ENCODE data around the gene QSER1.
A peak's percentile ranks its signal among the peaks of the same experiment; 100 is the strongest.
"Not testable (repeated sequence)": the region's sequence is repeated elsewhere in the genome, so short reads cannot be mapped to it uniquely, and the experiment has no call there.

Gene QSER1

GRCh38 chr11:32892355-32893092 lies at the start of gene QSER1:
Gene QSER1 (plus strand): TSS chr11:32892811. CDS start chr11:32893126, 315 bp downstream.
- Histone ChIP-seq H3K36me3 (ENCODE audit: control insufficient read depth, insufficient read depth, low read length) (peaks cover 22% of the 10 kb centered on the region), H3K4me3 (ENCODE audit: low read depth, low read length) (peak within 1 kb of the TSS; percentile 85), H3K27ac (ENCODE audit: low read depth, low read length) (peak within 1 kb of the TSS; percentile 100), H3K9me3 (ENCODE audit: control insufficient read depth, insufficient read depth, low read length) (no peaks in the 10 kb centered on the region; the same call in 1 of the 2 replicates), H3K9ac (ENCODE audit: low read depth, low read length) (peak within 1 kb of the TSS; percentile 92), H3K27me3 (ENCODE audit: control insufficient read depth, insufficient read depth, low read length) (no peaks in the 10 kb centered on the region), H3K4me1 (ENCODE audit: control insufficient read depth, insufficient read depth, low read length) (peaks cover 33% of the 10 kb centered on the region)

- H3K4me1 ChIP-seq (ENCODE audit: control insufficient read depth, insufficient read depth, low read length), result peaks cover 7% of the 10 kb centered on the region; the same call in 1 of the 2 replicates
- no peaks in the 10 kb centered on the region for H3K27me3 ChIP-seq (ENCODE audit: control insufficient read depth, insufficient read depth, low read length)
- no peak overlapping the region for H3K27ac ChIP-seq (ENCODE audit: low read depth, low read length)
These were observed 49.1 kb upstream of the QSER1 start for GRCh38 chr11:32843544-32843943.

GRCh38 chr11:32847511-32847910 lies 45.1 kb upstream of the QSER1 start:
- Histone ChIP-seq H3K36me3 (ENCODE audit: control insufficient read depth, insufficient read depth, low read length) (no peaks in the 10 kb centered on the region), H3K9ac (ENCODE audit: low read depth, low read length) (no peak overlapping the region), H3K4me3 (ENCODE audit: low read depth, low read length) (no peak overlapping the region), H3K27me3 (ENCODE audit: control insufficient read depth, insufficient read depth, low read length) (no peaks in the 10 kb centered on the region), H3K4me1 (ENCODE audit: control insufficient read depth, insufficient read depth, low read length) (no peaks in the 10 kb centered on the region), H3K27ac (ENCODE audit: low read depth, low read length) (no peak overlapping the region), H3K9me3 (ENCODE audit: control insufficient read depth, insufficient read depth, low read length) (no peaks in the 10 kb centered on the region)

More at GRCh38 chr11:32843544-32843943, 49.1 kb upstream of the QSER1 start:
- no peak overlapping the region for H3K4me3 ChIP-seq (ENCODE audit: low read depth, low read length)
- no peak overlapping the region for H3K9ac ChIP-seq (ENCODE audit: low read depth, low read length)
- H3K36me3 ChIP-seq (ENCODE audit: control insufficient read depth, insufficient read depth, low read length), result no peaks in the 10 kb centered on the region
- no peaks in the 10 kb centered on the region for H3K9me3 ChIP-seq (ENCODE audit: control insufficient read depth, insufficient read depth, low read length)

- Histone ChIP-seq H3K9me3 (ENCODE audit: control insufficient read depth, insufficient read depth, low read length) (no peaks in the 10 kb centered on the region), H3K27me3 (ENCODE audit: control insufficient read depth, insufficient read depth, low read length) (no peaks in the 10 kb centered on the region), H3K4me3 (ENCODE audit: low read depth, low read length) (no peak overlapping the region), H3K27ac (ENCODE audit: low read depth, low read length) (no peak overlapping the region), H3K36me3 (ENCODE audit: control insufficient read depth, insufficient read depth, low read length) (no peaks in the 10 kb centered on the region), H3K9ac (ENCODE audit: low read depth, low read length) (no peak overlapping the region), H3K4me1 (ENCODE audit: control insufficient read depth, insufficient read depth, low read length) (no peaks in the 10 kb centered on the region)
These were observed 42.9 kb upstream of the QSER1 start for GRCh38 chr11:32849761-32850160.

DNA sequence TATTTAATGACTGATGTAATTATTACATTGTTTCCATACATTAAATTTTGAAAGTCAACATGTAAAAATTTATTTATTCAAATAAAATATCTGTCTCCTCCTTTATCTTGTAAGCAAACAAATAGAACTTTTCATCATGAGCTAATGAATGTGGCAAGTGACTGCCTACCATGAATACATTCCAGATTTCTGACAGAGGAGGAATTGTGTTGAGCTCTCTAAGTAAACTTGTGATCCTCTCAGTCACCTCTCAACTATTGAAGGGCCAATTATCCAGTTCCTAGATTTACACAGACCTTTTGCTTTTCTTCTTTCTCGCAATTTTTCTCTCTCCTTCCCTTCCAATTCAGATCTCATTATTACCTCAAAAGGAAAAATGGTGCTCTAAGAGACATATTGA lies 41.4 kb upstream of the QSER1 start:
- H3K27me3 ChIP-seq (ENCODE audit: control insufficient read depth, insufficient read depth, low read length), result no peaks in the 10 kb centered on the region
- H3K9me3 ChIP-seq (ENCODE audit: control insufficient read depth, insufficient read depth, low read length), result no peaks in the 10 kb centered on the region
- no peak overlapping the region for H3K9ac ChIP-seq (ENCODE audit: low read depth, low read length)
- no peak overlapping the region for H3K27ac ChIP-seq (ENCODE audit: low read depth, low read length)
- no peaks in the 10 kb centered on the region for H3K36me3 ChIP-seq (ENCODE audit: control insufficient read depth, insufficient read depth, low read length)
- H3K4me1 ChIP-seq (ENCODE audit: control insufficient read depth, insufficient read depth, low read length), result no peaks in the 10 kb centered on the region
- no peak overlapping the region for H3K4me3 ChIP-seq (ENCODE audit: low read depth, low read length)

- no peak overlapping the region for H3K27ac ChIP-seq (ENCODE audit: low read depth, low read length)
- H3K36me3 ChIP-seq (ENCODE audit: control insufficient read depth, insufficient read depth, low read length), result no peaks in the 10 kb centered on the region
- no peaks in the 10 kb centered on the region for H3K9me3 ChIP-seq (ENCODE audit: control insufficient read depth, insufficient read depth, low read length)
- H3K27me3 ChIP-seq (ENCODE audit: control insufficient read depth, insufficient read depth, low read length), result no peaks in the 10 kb centered on the region
- H3K4me1 ChIP-seq (ENCODE audit: control insufficient read depth, insufficient read depth, low read length), result no peaks in the 10 kb centered on the region
- no peak overlapping the region for H3K9ac ChIP-seq (ENCODE audit: low read depth, low read length)
- no peak overlapping the region for H3K4me3 ChIP-seq (ENCODE audit: low read depth, low read length)
These were observed 40.4 kb upstream of the QSER1 start for GRCh38 chr11:32852207-32852606.

DNA sequence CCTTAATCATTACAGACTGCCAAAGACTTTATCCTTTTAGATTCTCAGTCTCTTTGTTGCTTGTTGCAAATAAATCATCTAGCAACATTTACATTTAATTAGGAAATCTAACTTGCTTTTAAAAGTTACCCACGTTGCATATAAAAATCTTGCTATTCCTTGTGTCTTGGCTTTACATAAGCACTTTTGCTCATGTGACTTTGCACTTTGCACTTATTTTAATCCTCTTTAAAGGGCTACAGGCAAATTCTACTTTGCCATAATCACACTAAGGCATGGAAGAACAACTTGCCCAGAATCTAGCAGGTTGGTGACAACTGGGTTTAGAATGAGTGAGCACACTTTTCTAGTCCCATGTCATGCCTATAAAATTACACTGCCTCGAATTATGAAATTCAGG lies 37.0 kb upstream of the QSER1 start:
- no peak overlapping the region for H3K4me3 ChIP-seq (ENCODE audit: low read depth, low read length)
- H3K9me3 ChIP-seq (ENCODE audit: control insufficient read depth, insufficient read depth, low read length), result no peaks in the 10 kb centered on the region
- H3K9ac ChIP-seq (ENCODE audit: low read depth, low read length), result no peak overlapping the region
- H3K4me1 ChIP-seq (ENCODE audit: control insufficient read depth, insufficient read depth, low read length), result no peaks in the 10 kb centered on the region
- H3K27me3 ChIP-seq (ENCODE audit: control insufficient read depth, insufficient read depth, low read length), result no peaks in the 10 kb centered on the region
- H3K27ac ChIP-seq (ENCODE audit: low read depth, low read length), result no peak overlapping the region
- H3K36me3 ChIP-seq (ENCODE audit: control insufficient read depth, insufficient read depth, low read length), result no peaks in the 10 kb centered on the region

GRCh38 chr11:32858731-32859130 lies 33.9 kb upstream of the QSER1 start:
- Histone ChIP-seq H3K27me3 (ENCODE audit: control insufficient read depth, insufficient read depth, low read length) (no peaks in the 10 kb centered on the region), H3K27ac (ENCODE audit: low read depth, low read length) (no peak overlapping the region)

GRCh38 chr11:32861850-32862577 lies 30.6 kb upstream of the QSER1 start:
- no peaks in the 10 kb centered on the region for H3K36me3 ChIP-seq (ENCODE audit: control insufficient read depth, insufficient read depth, low read length)

More at GRCh38 chr11:32858731-32859130, 33.9 kb upstream of the QSER1 start:
- Histone ChIP-seq H3K9me3 (ENCODE audit: control insufficient read depth, insufficient read depth, low read length) (no peaks in the 10 kb centered on the region), H3K9ac (ENCODE audit: low read depth, low read length) (no peak overlapping the region), H3K4me1 (ENCODE audit: control insufficient read depth, insufficient read depth, low read length) (no peaks in the 10 kb centered on the region), H3K4me3 (ENCODE audit: low read depth, low read length) (no peak overlapping the region), H3K36me3 (ENCODE audit: control insufficient read depth, insufficient read depth, low read length) (no peaks in the 10 kb centered on the region)

GRCh38 chr11:32864555-32864954 lies 28.1 kb upstream of the QSER1 start:
- Histone ChIP-seq H3K36me3 (ENCODE audit: control insufficient read depth, insufficient read depth, low read length) (no peaks in the 10 kb centered on the region), H3K27ac (ENCODE audit: low read depth, low read length) (no peak overlapping the region), H3K27me3 (ENCODE audit: control insufficient read depth, insufficient read depth, low read length) (no peaks in the 10 kb centered on the region), H3K4me3 (ENCODE audit: low read depth, low read length) (no peak overlapping the region), H3K4me1 (ENCODE audit: control insufficient read depth, insufficient read depth, low read length) (no peaks in the 10 kb centered on the region), H3K9me3 (ENCODE audit: control insufficient read depth, insufficient read depth, low read length) (no peaks in the 10 kb centered on the region), H3K9ac (ENCODE audit: low read depth, low read length) (no peak overlapping the region)

More at GRCh38 chr11:32861850-32862577, 30.6 kb upstream of the QSER1 start:
- H3K4me3 ChIP-seq (ENCODE audit: low read depth, low read length), result no peak overlapping the region
- H3K4me1 ChIP-seq (ENCODE audit: control insufficient read depth, insufficient read depth, low read length), result no peaks in the 10 kb centered on the region
- H3K27ac ChIP-seq (ENCODE audit: low read depth, low read length), result no peak overlapping the region
- no peaks in the 10 kb centered on the region for H3K9me3 ChIP-seq (ENCODE audit: control insufficient read depth, insufficient read depth, low read length)
- no peak overlapping the region for H3K9ac ChIP-seq (ENCODE audit: low read depth, low read length)
- H3K27me3 ChIP-seq (ENCODE audit: control insufficient read depth, insufficient read depth, low read length), result no peaks in the 10 kb centered on the region

DNA sequence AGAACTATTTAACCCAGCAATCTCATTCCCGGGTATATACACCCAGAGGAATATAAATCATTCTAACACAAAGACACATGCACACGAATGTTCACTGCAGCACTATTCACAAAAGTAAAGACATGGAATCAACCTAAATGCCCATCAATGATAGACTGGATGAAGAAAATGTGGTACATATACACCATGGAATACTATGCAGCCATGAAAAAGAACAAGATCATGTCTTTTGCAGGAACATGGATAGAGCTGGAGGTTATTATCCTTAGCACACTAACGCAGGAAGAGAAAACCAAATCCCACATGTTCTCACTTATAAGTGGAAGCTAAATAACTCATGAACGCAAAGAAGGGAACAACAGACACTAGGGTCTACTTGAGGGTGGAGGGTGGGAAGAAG lies 23.9 kb upstream of the QSER1 start:
- not testable (repeated sequence) for H3K9me3 ChIP-seq (ENCODE audit: control insufficient read depth, insufficient read depth, low read length); H3K9ac ChIP-seq (ENCODE audit: low read depth, low read length); H3K27ac ChIP-seq (ENCODE audit: low read depth, low read length); H3K4me1 ChIP-seq (ENCODE audit: control insufficient read depth, insufficient read depth, low read length); H3K27me3 ChIP-seq (ENCODE audit: control insufficient read depth, insufficient read depth, low read length); H3K4me3 ChIP-seq (ENCODE audit: low read depth, low read length); H3K36me3 ChIP-seq (ENCODE audit: control insufficient read depth, insufficient read depth, low read length)

All from HUES48 (cell line).